ENCODE data around the gene SLC10A3.

SLC10A3 gene, protein sequence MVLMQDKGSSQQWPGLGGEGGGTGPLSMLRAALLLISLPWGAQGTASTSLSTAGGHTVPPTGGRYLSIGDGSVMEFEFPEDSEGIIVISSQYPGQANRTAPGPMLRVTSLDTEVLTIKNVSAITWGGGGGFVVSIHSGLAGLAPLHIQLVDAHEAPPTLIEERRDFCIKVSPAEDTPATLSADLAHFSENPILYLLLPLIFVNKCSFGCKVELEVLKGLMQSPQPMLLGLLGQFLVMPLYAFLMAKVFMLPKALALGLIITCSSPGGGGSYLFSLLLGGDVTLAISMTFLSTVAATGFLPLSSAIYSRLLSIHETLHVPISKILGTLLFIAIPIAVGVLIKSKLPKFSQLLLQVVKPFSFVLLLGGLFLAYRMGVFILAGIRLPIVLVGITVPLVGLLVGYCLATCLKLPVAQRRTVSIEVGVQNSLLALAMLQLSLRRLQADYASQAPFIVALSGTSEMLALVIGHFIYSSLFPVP

DNA sequence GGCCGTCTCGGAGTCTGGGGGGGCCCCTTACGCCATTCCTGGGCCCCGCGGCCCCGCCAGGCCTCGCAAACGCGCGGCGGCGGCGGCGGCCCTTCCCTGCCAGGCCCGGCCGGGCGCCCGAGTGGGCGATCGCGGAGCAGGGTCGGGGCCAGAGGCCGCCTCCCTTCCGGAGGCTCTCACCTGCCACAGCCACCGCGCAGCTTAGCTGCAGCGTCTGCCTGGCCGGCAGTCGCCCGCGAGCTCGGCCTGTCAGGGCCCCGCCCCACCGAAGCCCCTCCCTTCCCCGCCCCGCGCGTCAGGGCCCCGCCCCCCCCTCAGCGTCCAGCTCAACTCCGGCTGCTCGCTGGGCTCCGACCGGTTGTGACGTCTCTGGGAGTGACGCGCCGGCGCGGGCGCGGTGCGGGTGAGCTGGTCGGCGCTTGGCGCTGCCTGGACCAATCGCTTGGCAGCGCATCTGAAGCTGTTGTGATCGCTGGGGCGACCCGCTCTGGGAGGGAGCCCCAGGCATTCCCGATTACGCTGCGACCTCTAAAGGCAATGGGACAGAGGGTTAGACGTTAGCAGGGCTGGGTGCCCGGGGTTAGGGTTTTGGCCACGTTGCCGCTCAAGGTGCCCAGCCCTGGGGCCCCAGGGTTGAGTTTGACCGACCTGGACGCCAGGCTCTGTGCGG is at the start of gene SLC10A3:
Gene SLC10A3, minus strand, starts transcription at position 216 of the 670 bp plus-strand sequence. CDS start 1,689 bp downstream, outside the sequence.
- H3K4me3 ChIP-seq (ENCODE audit: low read length) = peak within 1 kb of the TSS; percentile 69
- TF ChIP-seq, protein P1, sequence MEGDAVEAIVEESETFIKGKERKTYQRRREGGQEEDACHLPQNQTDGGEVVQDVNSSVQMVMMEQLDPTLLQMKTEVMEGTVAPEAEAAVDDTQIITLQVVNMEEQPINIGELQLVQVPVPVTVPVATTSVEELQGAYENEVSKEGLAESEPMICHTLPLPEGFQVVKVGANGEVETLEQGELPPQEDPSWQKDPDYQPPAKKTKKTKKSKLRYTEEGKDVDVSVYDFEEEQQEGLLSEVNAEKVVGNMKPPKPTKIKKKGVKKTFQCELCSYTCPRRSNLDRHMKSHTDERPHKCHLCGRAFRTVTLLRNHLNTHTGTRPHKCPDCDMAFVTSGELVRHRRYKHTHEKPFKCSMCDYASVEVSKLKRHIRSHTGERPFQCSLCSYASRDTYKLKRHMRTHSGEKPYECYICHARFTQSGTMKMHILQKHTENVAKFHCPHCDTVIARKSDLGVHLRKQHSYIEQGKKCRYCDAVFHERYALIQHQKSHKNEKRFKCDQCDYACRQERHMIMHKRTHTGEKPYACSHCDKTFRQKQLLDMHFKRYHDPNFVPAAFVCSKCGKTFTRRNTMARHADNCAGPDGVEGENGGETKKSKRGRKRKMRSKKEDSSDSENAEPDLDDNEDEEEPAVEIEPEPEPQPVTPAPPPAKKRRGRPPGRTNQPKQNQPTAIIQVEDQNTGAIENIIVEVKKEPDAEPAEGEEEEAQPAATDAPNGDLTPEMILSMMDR (conservative IDR thresholded peaks at IDR 0.05; ENCODE audit: low read length) = no peak
- peak; percentile 89 for DNase-seq (ENCODE audit: low read depth)

DNA sequence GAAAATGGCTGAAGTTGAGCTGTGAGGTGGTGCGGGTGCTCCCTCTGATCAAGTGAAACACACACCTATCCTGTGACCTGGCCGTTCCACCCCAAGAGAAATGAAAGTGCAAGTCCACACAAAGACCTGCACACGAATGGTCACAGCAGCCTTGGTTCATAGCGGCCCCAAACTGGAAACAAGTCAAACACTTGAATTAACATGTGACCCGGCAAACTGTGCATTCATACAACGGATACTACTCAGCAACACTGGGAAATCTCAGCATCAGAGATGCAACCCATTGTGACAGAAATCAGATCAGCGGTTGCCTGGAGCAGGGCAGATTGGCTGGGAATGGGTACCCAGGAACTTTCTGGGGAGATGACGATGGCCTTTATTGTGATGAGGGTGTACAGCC is 48.6 kb upstream of the SLC10A3 start:
- no peak overlapping the region for H3K4me3 ChIP-seq (ENCODE audit: low read length)
- no peak for DNase-seq (ENCODE audit: low read depth)
- TF ChIP-seq, protein P1 (conservative IDR thresholded peaks at IDR 0.05; ENCODE audit: low read length) = no peak

DNA sequence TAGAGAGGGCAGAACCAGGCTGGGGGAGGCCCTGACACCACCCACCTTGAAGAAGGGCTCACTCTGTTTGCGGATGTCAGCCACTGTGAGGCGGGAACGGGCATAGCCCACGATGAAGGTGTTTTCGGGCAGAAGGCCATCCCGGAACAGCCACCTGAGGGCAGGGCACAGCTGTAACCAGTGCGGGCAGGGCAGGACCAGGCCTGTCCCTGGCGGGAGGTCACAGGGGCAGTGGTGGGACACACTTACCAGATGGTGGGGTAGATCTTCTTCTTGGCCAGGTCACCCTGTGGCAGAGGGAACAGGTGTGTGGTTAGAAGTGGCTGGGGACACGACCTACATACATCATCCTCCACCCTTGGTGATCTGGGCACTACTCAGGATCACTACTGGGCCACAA is 45.5 kb upstream of the SLC10A3 start:
- H3K4me3 ChIP-seq (ENCODE audit: low read length) = no peak overlapping the region
- TF ChIP-seq, protein P1 (conservative IDR thresholded peaks at IDR 0.05; ENCODE audit: low read length) = no peak
- no peak for DNase-seq (ENCODE audit: low read depth)

DNA sequence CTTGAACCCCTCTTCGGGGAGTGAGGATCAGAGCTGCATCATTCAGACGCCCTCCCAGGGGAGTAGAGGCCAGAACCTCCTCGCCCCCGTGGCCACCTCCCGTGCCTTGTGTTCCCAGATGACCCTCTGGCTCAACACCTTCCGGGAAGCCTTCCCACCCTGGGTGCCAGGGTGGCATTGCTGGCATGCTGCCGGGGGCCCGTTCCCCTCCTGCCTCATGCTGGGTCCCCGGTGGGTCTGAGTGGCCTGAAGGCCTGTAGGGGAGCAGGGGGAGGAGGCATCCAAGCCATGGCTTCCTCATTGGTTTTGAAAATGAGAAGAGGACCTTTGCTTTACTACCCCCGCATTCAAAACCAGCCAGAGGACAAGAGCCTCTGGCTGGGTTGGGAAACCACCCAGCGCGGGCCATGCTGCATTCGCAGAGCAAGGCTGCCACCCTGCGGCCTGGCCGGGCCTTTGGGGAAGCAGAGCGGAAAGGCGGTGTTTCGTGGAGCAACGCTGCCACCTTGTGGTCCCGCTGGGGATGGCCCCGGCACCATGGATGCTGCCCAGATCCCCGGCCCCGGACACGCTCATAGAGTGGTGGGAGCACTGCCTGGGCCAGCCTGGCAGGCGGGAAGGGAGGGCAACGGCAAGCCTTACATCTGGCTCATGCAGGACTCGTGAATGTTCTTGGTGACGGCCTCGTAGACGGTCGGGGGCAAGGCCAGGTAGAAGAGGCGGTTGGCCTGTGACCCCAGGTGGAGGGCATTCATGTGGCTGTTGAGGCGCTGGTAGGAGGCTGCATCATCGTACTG is 44.3 kb upstream of the SLC10A3 start:
- no peak overlapping the region for H3K4me3 ChIP-seq (ENCODE audit: low read length)
- TF ChIP-seq, protein P1 (conservative IDR thresholded peaks at IDR 0.05; ENCODE audit: low read length) = peak; percentile 84
- peak; percentile 77 for DNase-seq (ENCODE audit: low read depth)

DNA sequence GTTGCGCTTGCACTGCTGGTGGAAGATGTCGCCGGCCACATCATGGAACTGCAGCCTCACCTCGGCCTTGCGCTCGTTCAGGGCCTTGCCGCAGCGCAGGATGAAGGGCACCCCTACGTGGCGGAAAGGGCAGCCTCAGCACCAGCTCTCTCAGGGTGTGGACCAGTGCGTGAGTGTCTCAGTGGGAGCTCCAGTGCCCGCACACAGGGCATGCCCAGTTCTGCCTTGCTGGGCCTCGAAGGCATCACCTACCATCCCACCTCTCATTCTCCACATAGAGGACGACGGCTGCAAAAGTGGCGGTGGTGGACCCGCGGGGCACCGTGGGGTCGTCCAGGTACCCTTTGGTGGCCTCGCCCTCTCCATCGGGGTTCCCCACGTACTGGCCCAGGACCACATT is 42.3 kb upstream of the SLC10A3 start:
- no peak overlapping the region for H3K4me3 ChIP-seq (ENCODE audit: low read length)
- TF ChIP-seq, protein P1 (conservative IDR thresholded peaks at IDR 0.05; ENCODE audit: low read length) = no peak
- no peak for DNase-seq (ENCODE audit: low read depth)

DNA sequence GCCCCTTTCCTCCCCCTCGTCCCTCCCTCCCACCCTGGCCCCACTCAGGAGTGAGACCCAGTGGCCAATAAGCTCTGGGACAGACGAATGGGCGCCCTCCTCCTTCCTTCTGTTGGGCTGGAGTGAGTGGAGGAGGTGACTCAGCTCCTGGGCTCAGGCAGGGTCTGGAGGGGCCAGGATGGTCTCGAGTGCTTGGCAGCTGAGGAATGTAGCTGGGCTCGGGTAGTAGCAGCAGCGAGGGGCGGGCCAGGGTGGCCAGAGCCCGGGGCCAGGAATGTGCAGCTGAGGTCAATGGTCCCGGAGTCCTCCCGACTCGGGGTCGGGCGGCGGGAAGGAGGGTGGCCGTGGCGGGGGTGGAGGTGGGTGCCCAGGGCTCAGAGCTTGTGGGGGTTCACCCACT is 41.2 kb upstream of the SLC10A3 start:
- no peak overlapping the region for H3K4me3 ChIP-seq (ENCODE audit: low read length)
- DNase-seq (ENCODE audit: low read depth) = no peak
- TF ChIP-seq, protein P1 (conservative IDR thresholded peaks at IDR 0.05; ENCODE audit: low read length) = no peak
